CD14-positive monocyte (primary cell): Measurements from ENCODE around the gene ZNF493. TPM values are rescaled to one million over a fixed set of nuclear protein-coding genes. Genes with fewer than 3 reads are reported as not detected.

Source experiments
- DNase-seq, 3 donors: peaks; one replicate each; pipeline ENCODE4 v3.0.0-alpha.2; 2011 to 2022
- H2AFZ ChIP-seq: 2 replicates; pipeline ENCODE4 v1.6.0; 2012; ENCODE audit warnings: mild to moderate bottlenecking, low read depth, low read length, inconsistent platforms; ENCODE audit not compliant: insufficient read depth, poor library complexity, severe bottlenecking
- H3K27ac ChIP-seq, 2 donors: 1 replicate in 1 of 2; 2 replicates in 1 of 2; pipeline ENCODE4 v1.5.1; 2012 to 2013; ENCODE audit warnings: low read length in 2 of 2, control low read depth in 1 of 2, inconsistent platforms in 1 of 2, low read depth in 1 of 2, mild to moderate bottlenecking in 1 of 2
- H3K27me3 ChIP-seq, 2 donors: one replicate each; pipeline versions ENCODE4 v1.6.0 to v1.6.1; 2011 to 2013; ENCODE audit warnings: low read length in 2 of 2; ENCODE audit not compliant: control insufficient read depth in 2 of 2, insufficient read depth in 2 of 2
- H3K36me3 ChIP-seq, 2 donors: replicated peaks in 1 of 2; 1 replicate in 1 of 2; 2 replicates in 1 of 2; pipeline versions ENCODE4 v1.5.1 to v1.6.1; 2012 to 2013; ENCODE audit warnings: low read length in 2 of 2, control low read depth in 1 of 2, inconsistent platforms in 1 of 2, mild to moderate bottlenecking in 1 of 2; ENCODE audit not compliant: insufficient read depth in 2 of 2, control insufficient read depth in 1 of 2
- H3K4me1 ChIP-seq, 2 donors: 1 replicate in 1 of 2; 2 replicates in 1 of 2; pipeline versions ENCODE4 v1.5.1 to v1.6.1; 2012 to 2013; ENCODE audit warnings: low read length in 2 of 2, control low read depth in 1 of 2, inconsistent platforms in 1 of 2, mild to moderate bottlenecking in 1 of 2, moderate library complexity in 1 of 2; ENCODE audit not compliant: insufficient read depth in 2 of 2, control insufficient read depth in 1 of 2
- H3K4me2 ChIP-seq: replicated peaks from 2 replicates; pipeline ENCODE3; 2012; ENCODE audit warnings: low read length, moderate library complexity, mild to moderate bottlenecking; ENCODE audit not compliant: poor library complexity, severe bottlenecking; ENCODE audit errors: extremely low read depth
- H3K4me3 ChIP-seq, 3 experiments: fragments of 200-600 bp in 1 of 3; sonication (generic) in 1 of 3; replicated peaks in 1 of 3; 1 replicate in 2 of 3; 2 replicates in 1 of 3; pipeline ENCODE4 v1.5.1; 2011 to 2013; ENCODE audit warnings: low read length in 3 of 3, mild to moderate bottlenecking in 3 of 3, control low read depth in 2 of 3, low read depth in 2 of 3, inconsistent platforms in 1 of 3, moderate library complexity in 1 of 3
- H3K79me2 ChIP-seq: 2 replicates; pipeline ENCODE4 v1.6.0; 2012; ENCODE audit warnings: mild to moderate bottlenecking, control low read depth, inconsistent platforms, low read length, moderate library complexity; ENCODE audit not compliant: insufficient read depth
- H3K9ac ChIP-seq: 2 replicates; pipeline ENCODE4 v1.6.0; 2017; ENCODE audit warnings: low read length, mild to moderate bottlenecking; ENCODE audit not compliant: insufficient read depth, poor library complexity, severe bottlenecking
- H3K9me3 ChIP-seq, 2 donors: replicated peaks in 1 of 2; 1 replicate in 1 of 2; 2 replicates in 1 of 2; pipeline versions ENCODE4 v1.5.1 to v1.6.1; 2012 to 2013; ENCODE audit warnings: low read length in 2 of 2, control low read depth in 1 of 2; ENCODE audit not compliant: control insufficient read depth in 1 of 2, insufficient read depth in 1 of 2
- H4K20me1 ChIP-seq: 2 replicates; pipeline ENCODE4 v1.6.0; 2012; ENCODE audit warnings: mild to moderate bottlenecking, low read length, control low read depth, moderate library complexity; ENCODE audit not compliant: insufficient read depth
- H3K27ac Mint-ChIP-seq, 7 donors: one replicate each; pipeline ENCODE4 v1.8.0; 2020; ENCODE audit warnings: mild to moderate bottlenecking in 7 of 7, mixed read lengths in 7 of 7, moderate library complexity in 6 of 7, inconsistent platforms in 2 of 7
- H3K27me3 Mint-ChIP-seq, 3 donors: one replicate each; pipeline ENCODE4 v1.8.0; 2021 to 2022; ENCODE audit warnings: low read depth in 3 of 3, mild to moderate bottlenecking in 3 of 3, mixed read lengths in 3 of 3, moderate library complexity in 3 of 3, inconsistent platforms in 1 of 3
- H3K36me3 Mint-ChIP-seq, 2 donors: one replicate each; pipeline ENCODE4 v1.8.0; 2020; ENCODE audit warnings: mixed read lengths in 2 of 2, inconsistent platforms in 1 of 2, mild to moderate bottlenecking in 1 of 2
- H3K4me1 Mint-ChIP-seq: one replicate; pipeline ENCODE4 v1.8.0; 2020; ENCODE audit warnings: mild to moderate bottlenecking, mixed read lengths
- H3K4me3 Mint-ChIP-seq, 2 donors: one replicate each; pipeline ENCODE4 v1.8.0; 2020; ENCODE audit warnings: mild to moderate bottlenecking in 2 of 2, mixed read lengths in 2 of 2, moderate library complexity in 1 of 2
- H3K9me3 Mint-ChIP-seq, 7 donors: one replicate each; pipeline ENCODE4 v1.8.0; 2020 to 2022; ENCODE audit warnings: mixed read lengths in 7 of 7, mild to moderate bottlenecking in 6 of 7, moderate library complexity in 6 of 7, inconsistent platforms in 2 of 7
- CTCF ChIP-seq: fragments of 200-600 bp; IDR thresholded peaks from one replicate; pipeline ENCODE4 v1.8.0; 2022; ENCODE audit warnings: antibody characterized with exemption, mild to moderate bottlenecking
- WGBS: methylation state at CpG from one replicate; pipeline ENCODE4 v1.1.5; 2013; ENCODE audit warnings: missing lambda C conversion rate; ENCODE audit not compliant: insufficient coverage; 5-methylcytosine and 5-hydroxymethylcytosine counted together
- intact Hi-C, 2 donors: fragments of 100-400 bp; cut with micrococcal nuclease; formaldehyde crosslinking; loops; one replicate each; pipeline versions ENCODE4 v1.15.0 to v1.15.1; 2023
- polyA plus RNA-seq, 3 donors: library from polyadenylated mRNA; depleted of rRNA in 1 of 3; unstranded in 2 of 3; stranded (reverse) in 1 of 3; fragments of 300-500 nt in 2 of 3; fragments of >200 nt in 1 of 3; fragmentation: Illumina TruSeq in 2 of 3; gene quantifications; 1 replicate in 2 of 3; 2 replicates in 1 of 3; pipeline ENCODE4 v1.2.3, GENCODE V29; 2012 to 2021

ZNF493 gene
- polyA plus RNA-seq, 3 donors: 2.1 to 3.5 (median 2.6) TPM

- peaks cover 45 to 97% of the 10 kb centered on the region in 2 donors for H3K9me3 ChIP-seq
- intact Hi-C loops: no loop called here
- H3K4me3 ChIP-seq: peak overlapping the region in 1 of 3 experiments; percentile 28
- H3K79me2 ChIP-seq: no peaks in the 10 kb centered on the region
- H3K27ac ChIP-seq: no peak overlapping the region
- TF ChIP-seq CTCF: no peak
- H3K9ac ChIP-seq: no peak overlapping the region
- no peaks in the 10 kb centered on the region for H4K20me1 ChIP-seq
- no peak overlapping the region for H2AFZ ChIP-seq
- peaks cover 3 to 36% of the 10 kb centered on the region in 2 donors for H3K36me3 ChIP-seq
- no CpG with 5 or more reads among the region's 4 CpGs for WGBS
- Mint-ChIP-seq H3K36me3 (peaks cover 20 to 29% of the 10 kb centered on the region in 2 donors), H3K9me3 (peaks cover 41 to 90% (median 83%) of the 10 kb centered on the region in 7 donors), H3K4me3 (no peak overlapping the region), H3K27me3 (peaks cover 0 to 1% (median 0%) of the 10 kb centered on the region in 3 donors), H3K4me1 (no peaks in the 10 kb centered on the region), H3K27ac (no peak overlapping the region)
- no peak for DNase-seq
- H3K27me3 ChIP-seq: no peaks in the 10 kb centered on the region
- no peak overlapping the region for H3K4me2 ChIP-seq
- no peaks in the 10 kb centered on the region for H3K4me1 ChIP-seq
These were observed 12.9 kb upstream of the ZNF493 start for GRCh38 chr19:21383980-21384582.

- no peaks in the 10 kb centered on the region for H3K27me3 ChIP-seq
- peaks cover 13 to 19% of the 10 kb centered on the region in 2 donors for H3K36me3 ChIP-seq
- Mint-ChIP-seq H3K36me3 (peaks cover 20 to 28% of the 10 kb centered on the region in 2 donors), H3K4me3 (no peak overlapping the region), H3K27ac (peak overlapping the region in 1 of 7 donors; percentile 69), H3K4me1 (peaks cover 14% of the 10 kb centered on the region), H3K9me3 (peaks cover 23 to 76% (median 64%) of the 10 kb centered on the region in 7 donors), H3K27me3 (no peaks in the 10 kb centered on the region)
- H3K79me2 ChIP-seq: peaks cover 36% of the 10 kb centered on the region
- 100% methylated on average over 4 of the region's 10 CpGs for WGBS
- H4K20me1 ChIP-seq: no peaks in the 10 kb centered on the region
- no peak overlapping the region for H3K27ac ChIP-seq
- H3K9me3 ChIP-seq: peaks cover 44 to 59% of the 10 kb centered on the region in 2 donors
- TF ChIP-seq CTCF: no peak
- H3K4me2 ChIP-seq: no peak overlapping the region
- no peak overlapping the region for H2AFZ ChIP-seq
- peaks cover 9 to 14% of the 10 kb centered on the region in 2 donors for H3K4me1 ChIP-seq
- intact Hi-C loops: no loop called here
- H3K4me3 ChIP-seq: peak overlapping the region in 1 of 3 experiments; percentile 91
- no peak overlapping the region for H3K9ac ChIP-seq
- DNase-seq: no peak
These were observed 812 bp upstream of the ZNF493 start for GRCh38 chr19:21396121-21396520.
